Activated CD8-positive, alpha-beta memory T cell treated with anti-CD3 and anti-CD28 coated beads, Interleukin-2, amount 50 U/mL, for 1 hour (primary cell): ENCODE results near the gene C11orf91.
"Not testable (repeated sequence)": the region's sequence is repeated elsewhere in the genome, so short reads cannot be mapped to it uniquely, and the experiment has no call there.

Source experiments
- DNase-seq: peaks from one replicate; pipeline ENCODE4 v3.0.0-alpha.2; 2020; ENCODE audit errors: extremely low read depth

Gene C11orf91

DNA sequence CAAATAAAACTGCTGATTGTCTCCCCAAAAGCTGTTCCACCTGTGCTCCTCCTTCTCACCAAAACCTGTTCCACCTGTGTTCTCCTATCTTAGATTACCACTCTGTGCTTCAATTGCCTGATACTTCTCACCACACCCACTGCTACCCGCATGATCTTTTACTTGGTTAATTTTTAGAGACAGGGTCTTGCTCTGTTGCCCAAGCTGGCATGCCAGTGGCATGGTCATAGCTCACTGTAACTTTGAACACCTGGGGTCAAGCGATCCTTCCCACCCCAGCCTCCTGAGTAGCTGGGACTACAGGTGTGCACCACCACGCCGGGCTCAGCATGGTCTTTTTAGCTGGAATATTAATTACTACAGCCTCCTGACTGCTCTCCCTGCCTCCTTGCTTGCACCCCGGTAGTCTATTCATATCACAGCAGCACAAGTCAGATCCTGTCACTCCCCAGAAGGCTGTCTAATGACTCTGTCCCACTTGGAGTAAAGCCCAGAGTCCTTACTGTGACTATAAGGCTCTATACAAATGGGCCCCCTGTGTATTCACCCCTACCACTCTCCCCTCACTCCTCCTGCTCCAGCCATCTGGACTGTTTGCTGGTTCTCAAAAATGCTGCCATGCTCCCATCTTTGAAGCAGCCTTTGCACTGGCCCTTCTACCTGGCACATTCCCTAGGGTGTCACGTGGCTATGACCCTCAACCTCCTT lies 3.5 kb downstream of the C11orf91 start:
- no peak for DNase-seq

DNA sequence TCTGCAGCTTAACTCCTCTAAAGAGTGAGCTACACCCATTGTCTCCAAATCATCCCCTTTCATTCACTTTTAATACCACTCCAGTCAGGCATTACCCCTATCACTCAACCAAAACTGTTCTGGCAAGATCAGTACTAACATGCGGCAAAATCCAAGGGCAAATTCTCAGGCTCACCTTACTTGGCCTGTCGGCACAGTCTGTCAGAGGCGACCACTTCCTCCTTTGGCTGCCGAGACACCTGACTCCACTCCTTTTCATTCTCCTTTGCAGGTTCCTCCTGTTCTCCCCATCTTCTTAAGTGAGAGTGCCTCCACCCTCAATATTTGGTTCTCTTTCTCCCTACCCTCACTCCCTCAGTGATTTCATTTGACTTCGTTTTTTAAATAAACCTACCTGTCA lies 4.2 kb downstream of the C11orf91 start:
- no peak for DNase-seq

DNA sequence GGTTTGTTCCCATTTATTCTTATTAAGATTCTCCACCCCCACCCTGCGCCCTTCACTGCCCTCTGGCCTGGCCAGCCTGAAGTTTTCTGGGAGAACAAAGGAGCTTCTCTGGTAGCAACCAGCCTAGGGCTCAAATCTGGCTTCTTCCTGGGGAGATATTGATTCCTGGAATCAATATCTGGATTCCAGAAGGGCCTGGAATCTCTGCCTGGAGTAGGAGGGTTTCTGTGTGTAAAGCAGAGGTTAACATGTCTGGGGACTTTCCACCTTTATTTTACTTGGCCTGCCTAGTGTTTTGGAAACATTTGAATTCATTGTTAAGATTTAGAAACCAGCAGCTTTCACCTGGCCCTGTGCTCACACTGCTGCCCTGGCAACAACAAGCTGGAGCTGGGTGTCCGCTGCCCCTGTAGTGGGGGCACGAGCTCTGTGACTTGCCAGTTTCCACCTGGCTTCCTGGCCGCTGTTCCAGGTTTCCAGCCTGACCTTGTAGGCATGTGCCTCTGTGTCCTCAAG lies 5.5 kb downstream of the C11orf91 start:
- no peak for DNase-seq

DNA sequence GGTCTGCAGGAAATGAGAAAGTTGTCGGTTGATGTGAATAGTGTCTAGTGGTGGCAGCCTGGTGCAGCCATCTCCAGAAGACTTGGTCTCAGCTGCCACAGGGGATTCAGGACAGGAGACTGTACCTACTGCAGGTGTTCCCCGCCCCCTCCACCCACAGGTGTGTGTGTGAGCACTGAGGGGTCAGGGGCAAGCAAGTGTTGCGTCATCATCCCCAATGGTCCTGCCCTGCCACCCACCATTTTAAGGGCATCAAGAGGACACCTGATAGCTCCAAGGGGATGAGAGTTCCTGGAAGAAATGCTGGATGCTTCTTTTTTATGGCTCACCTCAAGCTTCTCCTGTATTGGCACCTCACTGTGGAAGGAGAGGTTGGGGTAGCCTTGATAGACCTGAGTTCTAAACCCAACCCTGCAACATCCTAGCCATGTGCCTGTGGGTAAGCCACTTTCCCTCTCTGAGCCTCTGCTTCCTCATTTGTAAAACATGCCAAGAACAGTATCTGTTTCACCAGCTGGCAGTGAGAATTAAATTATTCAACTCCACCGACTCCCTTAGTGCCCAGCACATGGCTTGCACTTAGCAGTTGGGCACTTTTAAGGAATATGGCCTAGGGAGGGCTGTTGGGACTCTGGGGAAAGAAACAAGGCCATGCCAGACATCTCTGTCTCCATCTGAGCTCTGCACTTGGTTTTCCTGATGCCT lies 6.1 kb downstream of the C11orf91 start:
- no peak for DNase-seq

DNA sequence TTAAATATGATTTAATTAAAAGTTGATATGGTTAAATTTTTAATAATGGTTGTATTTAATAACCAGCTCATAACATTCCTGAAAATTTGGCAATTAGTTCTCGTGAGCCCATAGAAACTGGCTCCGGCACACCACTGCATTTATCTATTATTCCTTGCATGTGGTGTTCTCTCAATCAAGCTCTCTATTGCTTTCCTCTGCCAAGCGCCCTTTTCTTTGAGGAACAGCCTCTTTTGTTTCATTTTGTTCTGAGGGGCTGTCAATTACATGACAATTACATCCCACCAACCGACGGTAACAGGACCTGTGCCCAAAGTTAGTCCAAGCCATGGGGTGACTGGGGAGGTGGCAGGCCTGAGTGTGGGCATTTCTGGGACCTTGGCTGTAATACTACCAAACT lies 8.1 kb downstream of the C11orf91 start:
- DNase-seq, result no peak

DNA sequence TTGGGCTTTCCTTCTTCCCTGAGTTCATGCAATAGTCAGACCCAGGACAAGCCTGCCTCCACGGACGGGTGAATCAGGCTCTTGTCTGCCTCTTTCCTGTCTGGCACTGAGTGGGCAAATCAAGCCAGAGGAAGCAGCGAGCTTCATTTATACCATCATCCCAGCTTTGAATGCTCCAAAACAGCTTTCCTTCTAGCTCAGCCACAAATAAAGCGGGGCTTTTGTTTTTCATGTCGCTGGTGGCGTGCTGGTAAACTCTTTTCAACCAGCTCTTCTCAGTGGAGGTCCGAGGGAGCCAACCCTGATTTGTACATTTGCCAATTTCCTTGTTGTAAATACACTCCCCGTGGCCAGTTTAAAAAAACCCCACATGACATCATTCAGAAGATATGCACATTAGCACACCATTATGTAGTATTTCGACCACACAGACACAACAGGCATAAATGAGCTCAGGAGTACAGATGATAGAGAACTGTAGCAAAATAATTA lies 8.6 kb downstream of the C11orf91 start:
- no peak for DNase-seq

DNA sequence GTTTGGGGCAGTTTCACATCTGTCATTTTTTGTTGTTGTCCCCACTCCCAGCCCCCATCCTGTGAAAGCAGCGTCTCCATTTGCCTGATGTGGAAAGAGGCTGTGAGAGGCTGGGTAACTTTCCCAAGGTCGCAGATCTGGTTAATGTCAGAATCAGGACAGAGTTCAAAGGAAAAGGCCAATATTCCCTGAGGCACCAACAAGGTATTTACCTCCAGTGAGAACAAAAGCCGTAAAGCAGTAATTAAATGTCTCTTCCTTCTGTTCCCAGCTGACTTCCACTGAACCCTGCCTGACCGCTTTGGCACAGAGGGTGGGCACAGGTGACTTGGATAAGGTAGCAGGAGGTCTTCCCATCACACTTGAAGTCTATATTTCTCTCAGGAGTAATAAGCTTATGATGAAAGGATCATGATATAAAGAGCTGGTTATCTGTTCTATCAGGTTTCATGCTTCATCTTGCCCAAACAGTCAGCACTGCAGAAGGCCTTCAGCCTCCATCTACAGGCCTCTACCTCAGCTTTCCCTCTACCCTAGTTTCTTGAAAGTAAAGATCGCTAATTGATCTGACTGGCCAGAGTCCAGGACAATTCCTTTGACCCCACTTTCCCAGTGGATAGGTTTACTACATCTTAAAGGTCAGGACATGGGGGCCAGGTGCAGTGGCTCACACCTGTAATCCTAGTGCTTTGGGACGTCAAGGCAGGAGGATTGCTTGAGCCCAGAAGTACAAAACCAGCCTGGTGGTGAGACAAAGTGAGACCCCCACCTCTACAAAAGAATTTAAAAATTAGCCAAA lies 9.4 kb downstream of the C11orf91 start:
- no peak for DNase-seq

DNA sequence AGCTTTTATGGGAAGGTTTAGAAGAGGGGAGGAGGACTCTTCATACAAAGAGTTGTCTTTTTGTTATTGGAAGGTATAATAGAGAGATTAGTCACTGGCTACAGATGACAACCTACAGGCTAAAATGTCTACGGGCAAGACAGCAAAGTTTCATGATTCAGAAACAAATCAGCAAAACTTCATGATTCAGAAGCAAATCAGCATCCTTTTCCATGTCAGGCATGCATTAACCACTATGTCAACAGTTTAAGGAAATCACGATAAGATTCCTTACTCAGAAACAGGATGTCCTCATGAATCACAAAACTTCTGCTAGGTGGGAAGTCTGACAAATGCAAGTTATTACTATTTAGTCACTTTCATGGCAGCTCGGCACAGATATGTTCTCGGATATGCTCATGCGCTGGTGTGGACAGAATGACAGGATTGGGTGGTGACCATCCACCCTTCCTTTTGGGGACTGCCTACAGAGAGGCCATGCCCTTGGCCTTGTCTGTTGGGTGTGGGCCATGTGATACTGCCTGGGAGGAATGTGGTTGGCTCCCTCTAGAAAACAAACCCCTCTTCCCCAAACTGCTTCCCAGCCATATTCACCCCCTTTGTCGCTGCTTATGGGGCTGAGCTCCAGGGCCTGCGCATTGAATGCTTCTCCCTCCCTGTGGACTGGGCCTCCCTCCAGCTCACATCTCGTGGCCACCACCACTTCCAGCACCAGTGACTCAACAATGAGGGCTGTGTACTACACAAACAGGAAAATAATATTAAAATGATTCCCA lies 10.1 kb downstream of the C11orf91 start:
- DNase-seq, result no peak

DNA sequence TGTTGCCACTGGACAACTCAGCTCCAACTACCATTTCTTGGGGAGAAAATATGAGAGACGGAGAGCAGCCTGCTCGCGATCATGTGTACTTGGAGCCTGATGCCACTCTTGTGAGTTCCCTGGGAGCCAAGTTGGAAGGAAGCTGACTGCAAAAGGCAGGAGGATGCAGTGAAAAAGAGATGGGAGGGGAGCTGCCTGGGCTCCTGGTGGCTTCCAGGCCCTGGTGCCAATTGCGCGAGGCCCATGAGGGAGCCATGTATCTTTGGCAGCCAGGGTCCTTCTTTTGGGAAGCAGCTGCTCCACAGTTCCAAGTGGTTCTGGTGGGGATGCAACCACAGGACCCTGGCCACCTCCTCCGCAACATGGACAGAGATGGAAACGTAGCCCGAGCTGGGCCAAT lies 11.1 kb downstream of the C11orf91 start:
- no peak for DNase-seq

DNA sequence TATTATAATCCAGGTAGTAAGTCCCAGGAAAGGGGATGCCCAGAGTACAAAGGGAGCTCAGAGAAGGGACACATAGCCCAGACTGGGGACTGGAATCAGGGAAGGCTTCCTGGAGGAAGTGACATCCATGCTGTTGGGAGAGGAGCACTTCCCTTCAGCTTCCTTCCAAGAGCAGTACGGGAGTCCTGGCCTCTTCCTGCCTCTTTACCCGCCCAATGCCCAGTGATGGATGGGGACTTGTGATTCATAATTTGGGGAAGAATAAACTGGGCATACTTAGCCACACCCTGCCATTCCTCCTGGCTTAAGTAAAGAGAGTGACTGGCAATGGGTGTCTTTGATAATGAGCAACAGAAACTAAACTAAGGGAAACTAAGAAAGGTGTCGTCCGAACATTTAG lies 11.5 kb downstream of the C11orf91 start:
- DNase-seq, result no peak

DNA sequence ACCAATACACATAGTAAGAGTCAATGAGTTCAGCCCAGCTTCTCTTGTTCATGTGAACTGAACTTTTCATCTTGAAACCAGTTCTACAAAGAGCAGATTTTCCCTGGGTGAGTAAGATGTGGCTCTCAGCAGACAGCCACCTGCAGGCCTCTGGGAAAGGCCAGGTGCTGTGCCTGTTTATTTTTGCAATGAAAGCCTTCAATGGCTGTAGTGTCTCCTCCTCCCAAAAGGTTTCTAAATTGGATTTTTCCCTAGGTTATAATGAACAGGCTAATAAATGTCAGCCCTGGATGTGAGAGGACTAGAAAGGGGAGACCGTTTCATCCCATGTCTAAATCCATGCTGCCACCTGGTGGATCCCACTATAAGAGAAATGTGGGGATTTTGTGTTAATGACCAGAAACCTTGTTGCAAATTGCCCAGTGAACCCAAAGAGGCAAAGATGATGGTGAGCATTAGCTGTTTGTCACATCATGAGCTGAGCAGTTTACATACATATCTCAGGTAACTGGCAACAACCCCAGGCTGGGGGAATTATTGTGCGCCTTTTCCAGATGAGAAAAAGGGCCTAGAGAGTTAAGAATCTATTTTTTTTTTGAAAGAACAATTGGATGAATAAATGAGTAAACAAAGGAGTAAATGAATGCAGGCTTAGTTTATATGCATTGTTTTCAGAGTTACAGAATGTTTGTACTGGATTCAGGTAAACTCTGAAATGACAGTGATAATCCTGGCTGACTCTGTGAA lies 12.7 kb downstream of the C11orf91 start:
- DNase-seq, result no peak

DNA sequence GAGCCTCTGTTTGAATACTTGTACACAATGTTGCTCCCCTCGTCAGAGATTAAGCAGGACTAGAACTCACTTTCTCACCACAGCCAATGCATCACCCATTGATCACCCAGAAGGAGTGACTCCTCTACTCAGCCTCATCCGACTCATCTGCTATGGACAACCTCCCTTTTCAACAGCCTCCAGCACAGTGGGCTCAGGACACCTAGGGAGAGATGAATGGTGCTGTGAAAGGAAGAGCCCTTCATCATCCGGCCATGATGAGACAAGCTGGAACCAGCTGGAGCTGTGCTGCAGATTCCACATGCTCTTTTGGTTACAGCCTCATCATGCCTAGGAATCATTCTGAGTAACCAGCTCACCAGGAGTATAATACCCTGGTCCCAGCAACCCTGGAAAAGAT lies 15.5 kb downstream of the C11orf91 start:
- DNase-seq, result no peak

DNA sequence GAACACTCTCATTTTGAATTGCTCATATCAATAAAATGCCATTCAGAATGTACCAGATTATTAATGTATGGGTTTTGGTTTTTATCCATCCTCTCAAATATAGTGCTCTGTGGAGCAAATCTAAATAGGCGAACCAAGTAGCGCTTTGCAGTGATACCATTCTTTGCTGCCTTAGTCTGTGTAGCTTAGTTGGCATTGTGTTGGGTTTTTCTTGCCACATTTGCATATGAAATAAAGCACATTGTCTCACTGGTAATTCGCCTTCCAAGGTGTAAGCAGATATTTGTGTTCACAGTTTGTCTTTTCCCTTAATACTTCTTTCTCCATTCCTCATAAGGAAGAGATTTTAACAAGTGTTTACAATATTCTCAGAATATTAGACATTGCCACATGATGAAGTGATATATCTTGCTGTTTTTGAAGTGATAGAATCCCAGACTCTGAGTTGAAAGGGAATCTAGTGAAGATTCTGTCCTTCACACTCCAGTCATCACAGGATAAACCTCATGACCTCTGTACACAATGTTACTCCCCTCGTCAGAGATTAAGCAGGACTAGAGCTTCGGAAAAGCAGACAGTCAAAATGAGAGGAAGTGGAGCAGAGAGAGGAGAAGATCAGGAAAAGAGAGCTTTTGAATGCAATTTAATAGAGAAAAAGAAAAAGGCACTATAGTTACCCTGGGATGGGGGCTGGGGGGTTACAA lies 16.5 kb downstream of the C11orf91 start:
- DNase-seq, result no peak

DNA sequence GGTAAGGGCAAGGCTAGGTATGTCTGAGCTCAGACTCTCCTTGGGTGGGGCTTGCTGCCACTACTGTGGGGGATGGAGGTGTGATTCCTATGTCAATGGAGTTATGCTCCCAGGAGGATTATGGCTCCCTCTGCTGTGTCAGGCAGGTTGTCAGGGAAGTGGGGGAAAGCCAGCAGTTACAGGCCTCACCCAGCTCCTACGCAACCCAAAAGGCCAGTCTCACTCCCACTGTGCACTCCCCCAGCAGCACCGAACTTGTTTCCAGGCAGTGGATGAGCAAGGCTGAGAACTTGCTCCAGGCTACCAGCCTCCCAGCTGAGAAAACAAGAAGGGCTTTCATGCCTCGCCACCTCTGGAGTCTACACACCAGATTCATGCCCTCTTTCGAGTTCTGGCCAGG lies 18.2 kb downstream of the C11orf91 start:
- no peak for DNase-seq

DNA sequence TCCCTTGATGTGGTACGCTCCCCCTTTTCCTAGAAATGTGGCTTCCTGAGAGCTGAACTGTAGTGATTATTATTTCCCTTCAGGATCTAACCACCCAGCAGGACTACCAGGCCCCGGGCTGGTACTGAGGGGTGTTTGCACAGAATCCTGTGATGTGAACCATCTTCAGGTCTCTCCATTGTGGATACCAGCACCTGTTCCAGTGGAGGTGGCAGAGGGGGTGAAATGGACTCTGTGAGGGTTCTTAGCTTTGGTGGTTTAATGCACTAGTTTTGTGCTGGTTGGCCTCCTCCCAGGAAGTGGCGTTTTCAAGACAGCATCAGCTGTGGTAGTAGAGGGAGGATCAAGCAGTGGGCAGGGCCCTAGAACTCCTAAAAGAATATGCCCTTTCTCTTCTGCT lies 18.6 kb downstream of the C11orf91 start:
- DNase-seq, result no peak

DNA sequence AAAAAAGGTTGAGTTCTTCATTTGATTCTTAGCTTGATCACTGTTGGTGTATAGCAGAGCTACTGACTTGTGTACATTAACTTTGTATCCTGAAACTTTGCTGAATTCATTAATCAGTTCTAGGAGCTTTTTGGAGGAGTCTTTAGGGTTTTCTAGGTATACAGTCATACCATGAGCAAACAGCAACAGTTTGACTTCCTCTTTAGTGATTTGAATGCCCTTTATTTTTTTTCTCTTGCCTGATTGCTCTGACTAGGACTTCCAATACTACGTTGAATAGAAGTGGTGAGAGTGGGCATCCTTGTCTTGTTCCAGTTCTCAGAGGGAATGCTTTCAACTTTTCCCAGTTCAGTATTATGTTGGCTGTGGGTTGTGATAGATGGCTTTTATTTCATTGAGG lies 22.0 kb downstream of the C11orf91 start:
- not testable (repeated sequence) for DNase-seq

DNA sequence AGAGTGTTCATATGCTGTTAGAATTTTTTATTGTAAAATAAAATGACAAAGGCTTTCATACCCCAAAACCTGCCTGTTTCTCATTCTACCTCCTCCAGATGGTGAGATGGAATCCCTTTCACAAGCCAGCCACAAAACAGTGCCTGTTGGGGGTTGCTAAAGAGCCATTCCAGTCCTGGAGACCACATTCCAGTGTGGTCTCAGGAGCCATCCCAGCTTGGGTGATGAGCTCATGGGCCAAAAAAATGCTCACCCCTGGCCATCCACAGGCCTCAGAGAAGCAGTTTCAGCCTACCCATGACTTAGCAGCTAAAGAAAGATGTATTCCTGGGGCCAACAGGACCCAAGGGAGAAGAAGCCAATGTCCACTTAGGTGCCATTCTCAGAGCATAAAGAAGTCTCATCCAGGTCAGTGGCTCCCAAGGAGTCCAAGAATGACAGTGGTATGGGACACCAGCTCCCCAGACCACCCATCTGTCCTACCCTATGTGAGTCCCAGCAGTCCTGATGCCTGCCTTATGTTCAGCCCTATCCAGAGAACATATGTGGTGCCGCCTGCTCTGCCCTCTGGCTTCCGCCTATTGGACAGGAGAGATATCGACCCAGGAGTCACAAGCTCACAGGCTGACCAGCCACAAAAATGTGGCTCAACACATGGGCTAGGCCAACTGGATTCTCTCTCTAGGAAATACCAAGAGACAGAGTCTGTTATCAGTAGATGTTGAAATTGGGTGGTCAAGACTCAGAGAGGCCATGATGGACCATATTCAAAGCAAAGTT lies 26.4 kb downstream of the C11orf91 start:
- DNase-seq, result no peak

DNA sequence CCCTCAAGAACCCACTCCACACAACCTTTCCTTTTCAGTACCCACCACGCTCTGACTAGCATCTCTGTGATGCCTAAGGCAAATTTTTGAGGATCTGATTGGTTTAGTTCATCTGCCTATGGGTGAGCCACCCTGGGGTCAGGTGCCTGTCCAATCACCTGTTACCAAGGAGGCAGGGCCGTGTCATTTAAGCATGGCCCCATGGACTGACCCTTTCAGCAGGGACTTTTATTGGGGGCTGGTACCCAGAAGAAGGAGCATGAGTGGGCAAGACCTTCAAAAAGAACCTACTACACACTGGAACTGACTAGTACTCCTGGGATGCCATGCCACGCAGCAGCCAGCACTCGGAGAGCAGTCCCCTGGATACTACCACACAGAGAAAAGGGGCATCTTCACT lies 28.4 kb downstream of the C11orf91 start:
- no peak for DNase-seq

DNA sequence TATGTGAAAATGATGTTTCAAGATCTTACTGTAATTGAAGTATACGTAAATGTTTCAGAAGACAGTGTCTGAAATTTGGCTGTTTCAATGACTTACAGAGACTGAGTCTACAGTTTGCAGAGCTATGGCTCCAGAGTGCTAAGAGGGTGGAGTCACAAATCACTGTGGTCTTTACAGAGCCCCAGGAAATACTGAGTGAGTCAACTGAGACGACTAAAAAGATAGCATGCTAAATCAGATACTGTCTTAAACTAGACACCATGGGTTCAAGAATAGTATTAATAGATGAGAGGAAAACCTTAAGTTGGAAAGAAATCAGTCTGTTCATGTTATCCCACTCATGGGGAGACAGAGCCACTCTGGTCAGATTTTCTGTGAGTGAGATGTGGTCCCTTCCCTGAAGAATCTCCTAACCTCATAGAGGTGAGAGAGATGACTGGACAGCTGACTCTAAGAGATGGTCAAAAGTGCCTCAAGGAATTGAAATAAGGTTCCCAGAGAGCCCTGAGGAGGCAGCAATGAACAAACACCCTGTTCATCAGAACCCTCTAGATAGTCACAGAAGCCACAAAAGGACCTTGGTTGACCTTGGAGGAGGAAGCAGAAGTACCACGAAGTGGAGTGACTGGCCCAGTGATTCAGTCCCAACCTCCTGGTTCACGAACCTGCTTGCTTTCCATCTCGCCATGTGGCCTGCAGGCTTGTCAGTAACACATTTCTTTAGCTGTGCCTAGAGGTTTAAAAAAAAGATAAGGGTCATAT lies 30.2 kb downstream of the C11orf91 start:
- DNase-seq, result no peak
